IPS-20b (cell line): ENCODE data around the gene ATP6V0A1.

Experiments used
- H3K27ac ChIP-seq: one replicate; pipeline ENCODE4 v1.5.1; 2013; ENCODE audit warnings: low read length
- H3K27me3 ChIP-seq: 2 replicates; pipeline ENCODE4 v1.6.1; 2013; ENCODE audit warnings: mild to moderate bottlenecking, low read length, inconsistent platforms; ENCODE audit not compliant: insufficient read depth
- H3K36me3 ChIP-seq: 2 replicates; pipeline ENCODE4 v1.6.1; 2013; ENCODE audit warnings: low read depth, mild to moderate bottlenecking, inconsistent platforms, low read length, moderate library complexity; ENCODE audit not compliant: insufficient read depth
- H3K4me1 ChIP-seq: 2 replicates; pipeline ENCODE4 v1.6.1; 2013; ENCODE audit warnings: mild to moderate bottlenecking, control low read depth, inconsistent platforms, low read length, moderate library complexity; ENCODE audit not compliant: insufficient read depth
- H3K4me3 ChIP-seq: 2 replicates; pipeline ENCODE4 v1.5.1; 2013; ENCODE audit warnings: mild to moderate bottlenecking, low read length, inconsistent platforms
- H3K9ac ChIP-seq: 2 replicates; pipeline ENCODE4 v1.6.1; 2013; ENCODE audit warnings: low read depth, mild to moderate bottlenecking, inconsistent platforms, low read length, moderate library complexity
- H3K9me3 ChIP-seq: 2 replicates; pipeline ENCODE4 v1.6.1; 2013; ENCODE audit warnings: mild to moderate bottlenecking, low read depth, low read length, inconsistent platforms; ENCODE audit not compliant: insufficient read depth

Gene ATP6V0A1

DNA sequence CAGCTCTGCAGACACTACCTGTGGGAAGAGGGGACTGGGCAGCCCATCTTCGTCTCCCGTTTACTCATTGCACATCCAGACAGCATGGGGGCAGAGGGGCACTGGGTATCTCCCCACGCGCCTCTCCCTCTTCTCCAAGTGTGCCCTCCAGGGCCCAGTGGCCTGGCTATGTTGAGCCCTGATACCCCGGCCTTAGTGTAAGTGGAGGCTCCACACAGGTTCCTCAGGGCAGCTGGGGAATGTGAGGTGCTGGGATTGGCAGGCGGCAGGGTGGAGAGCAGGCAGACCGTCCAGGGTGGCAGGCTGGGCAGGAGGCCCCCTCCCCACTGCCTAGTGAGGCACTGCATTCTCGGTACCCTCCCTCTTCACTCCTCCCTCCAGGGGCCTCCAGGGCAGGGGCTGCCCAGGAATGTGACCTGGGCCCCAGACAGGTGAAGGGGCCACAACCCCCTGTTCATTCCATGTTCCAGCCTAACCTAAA lies 64.2 kb downstream of the ATP6V0A1 start:
- Histone ChIP-seq H3K9me3 (no peaks in the 10 kb centered on the region), H3K9ac (no peak overlapping the region), H3K36me3 (peaks cover 13% of the 10 kb centered on the region), H3K4me1 (peaks cover 19% of the 10 kb centered on the region), H3K27ac (no peak overlapping the region), H3K4me3 (no peak overlapping the region), H3K27me3 (no peaks in the 10 kb centered on the region)

DNA sequence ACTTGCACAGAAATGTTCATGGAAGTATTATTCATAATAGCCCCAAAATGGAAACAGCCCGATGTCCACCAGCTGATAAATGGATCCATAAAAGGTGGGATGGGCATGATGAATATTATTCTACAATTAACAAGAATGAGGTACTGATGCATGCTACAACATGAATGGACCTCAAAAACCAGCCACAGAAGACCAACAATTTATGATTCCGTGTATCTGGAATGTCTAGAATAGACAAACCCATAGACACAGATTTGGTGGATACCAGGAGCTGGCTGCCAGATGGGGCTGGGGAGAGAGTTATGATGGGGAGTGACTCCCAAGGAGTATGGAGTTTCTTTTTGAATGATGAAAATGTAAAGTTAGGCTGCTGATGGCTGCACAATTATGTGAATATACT lies 66.5 kb downstream of the ATP6V0A1 start:
- peaks cover 13% of the 10 kb centered on the region for H3K36me3 ChIP-seq
- peaks cover 7% of the 10 kb centered on the region; the same call in 1 of the 2 replicates for H3K4me1 ChIP-seq
- H3K4me3 ChIP-seq: no peak overlapping the region
- H3K27me3 ChIP-seq: no peaks in the 10 kb centered on the region
- no peak overlapping the region for H3K27ac ChIP-seq
- no peak overlapping the region for H3K9ac ChIP-seq
- no peaks in the 10 kb centered on the region for H3K9me3 ChIP-seq

DNA sequence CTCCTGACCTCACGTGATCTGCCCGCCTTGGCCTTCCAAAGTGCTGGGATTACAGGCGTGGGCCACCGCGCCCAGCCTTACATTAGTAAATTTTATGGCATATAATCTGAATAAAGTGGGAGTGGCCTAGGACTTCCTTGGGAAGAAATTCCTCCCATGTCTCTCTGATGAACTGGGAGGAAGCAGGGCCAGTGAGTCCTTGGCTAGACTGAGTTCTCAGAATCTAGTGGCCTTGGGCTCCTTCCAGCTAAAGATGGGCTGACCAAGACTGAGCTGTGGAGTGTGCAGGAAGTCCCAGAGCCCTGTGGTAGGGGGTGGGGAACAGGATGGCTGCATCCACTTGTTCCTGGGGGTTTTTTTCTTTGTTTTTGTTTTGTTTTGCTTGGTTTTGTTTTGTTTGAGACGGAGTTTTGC lies 67.4 kb downstream of the ATP6V0A1 start:
- Histone ChIP-seq H3K4me1 (no peaks in the 10 kb centered on the region; the same call in 1 of the 2 replicates), H3K36me3 (peaks cover 10% of the 10 kb centered on the region), H3K27ac (no peak overlapping the region), H3K4me3 (no peak overlapping the region), H3K9me3 (no peaks in the 10 kb centered on the region), H3K9ac (no peak overlapping the region), H3K27me3 (peaks cover 4% of the 10 kb centered on the region; the same call in 1 of the 2 replicates)

DNA sequence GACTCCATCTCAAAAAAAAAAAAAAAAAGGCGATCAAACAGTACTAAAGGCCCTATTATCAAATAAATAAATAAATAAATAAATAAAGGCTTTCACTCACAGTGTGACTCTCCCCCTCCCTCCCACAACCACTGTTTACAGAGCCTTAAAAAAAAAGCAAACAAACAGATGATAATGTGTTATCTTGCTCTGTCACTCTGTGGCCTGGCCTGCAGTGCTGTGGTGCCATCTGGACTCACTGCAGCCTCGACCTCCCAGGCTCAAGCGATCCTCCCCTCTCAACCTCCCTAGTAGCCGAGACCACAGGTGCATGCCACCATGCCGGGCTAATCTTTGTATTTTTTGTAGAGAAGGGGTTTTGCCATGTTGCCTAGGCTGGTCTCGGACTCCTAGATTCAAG lies 69.3 kb downstream of the ATP6V0A1 start:
- no peak overlapping the region for H3K9ac ChIP-seq
- H3K4me3 ChIP-seq: no peak overlapping the region
- H3K27ac ChIP-seq: no peak overlapping the region
- H3K36me3 ChIP-seq: no peaks in the 10 kb centered on the region
- peaks cover 12% of the 10 kb centered on the region; the same call in 1 of the 2 replicates for H3K27me3 ChIP-seq
- no peaks in the 10 kb centered on the region for H3K4me1 ChIP-seq
- H3K9me3 ChIP-seq: no peaks in the 10 kb centered on the region

DNA sequence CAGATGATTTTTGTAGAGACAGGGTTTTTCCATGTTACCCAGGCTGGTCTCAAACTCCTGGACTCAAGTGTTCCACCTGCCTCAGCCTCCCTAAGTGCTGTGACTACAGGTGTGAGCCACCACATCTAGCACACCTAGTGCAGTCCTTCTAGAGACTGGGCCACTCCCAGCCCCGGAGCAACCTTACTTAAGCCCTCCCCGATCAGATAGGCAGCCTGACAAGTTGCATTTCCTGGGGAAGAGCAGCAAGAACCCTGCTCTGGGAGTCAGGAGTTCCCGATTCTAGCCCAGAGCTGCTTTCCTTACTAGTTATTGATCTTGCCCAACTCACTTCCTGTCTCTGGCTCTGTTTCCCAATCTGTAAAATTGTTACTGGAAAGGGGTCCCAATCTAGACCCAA lies 70.4 kb downstream of the ATP6V0A1 start:
- H3K36me3 ChIP-seq: no peaks in the 10 kb centered on the region
- H3K4me1 ChIP-seq: no peaks in the 10 kb centered on the region
- H3K27me3 ChIP-seq: peaks cover 12% of the 10 kb centered on the region; the same call in 1 of the 2 replicates
- H3K4me3 ChIP-seq: no peak overlapping the region
- H3K27ac ChIP-seq: no peak overlapping the region
- no peak overlapping the region for H3K9ac ChIP-seq
- H3K9me3 ChIP-seq: no peaks in the 10 kb centered on the region

DNA sequence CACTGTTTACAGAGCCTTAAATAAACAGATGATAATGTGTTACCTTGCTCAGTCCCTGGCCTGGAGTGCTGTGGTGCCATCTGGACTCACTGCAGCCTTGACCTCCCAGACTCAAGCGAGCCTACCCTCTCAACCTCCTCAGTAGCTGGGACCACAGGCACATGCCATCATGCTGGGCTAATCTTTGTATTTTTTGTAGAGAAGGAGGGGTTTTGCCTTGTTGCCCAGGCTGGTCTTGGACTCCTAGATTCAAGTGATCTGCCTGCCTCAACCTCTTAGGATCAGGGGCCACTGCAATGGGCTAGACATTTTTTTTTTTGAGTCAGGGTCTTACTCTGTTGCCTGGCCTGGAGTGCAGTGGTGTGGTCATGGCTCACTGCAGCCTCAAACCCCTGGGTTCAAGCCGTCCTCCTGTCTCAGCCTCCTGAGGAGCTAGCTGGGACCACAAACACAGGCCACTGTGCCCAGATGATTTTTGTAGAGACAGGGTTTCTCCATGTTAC lies 72.3 kb downstream of the ATP6V0A1 start:
- no peaks in the 10 kb centered on the region for H3K9me3 ChIP-seq
- H3K27ac ChIP-seq: no peak overlapping the region
- peaks cover 12% of the 10 kb centered on the region; the same call in 1 of the 2 replicates for H3K27me3 ChIP-seq
- peaks cover 3% of the 10 kb centered on the region; the same call in 1 of the 2 replicates for H3K4me1 ChIP-seq
- no peak overlapping the region for H3K4me3 ChIP-seq
- H3K9ac ChIP-seq: no peak overlapping the region
- no peaks in the 10 kb centered on the region for H3K36me3 ChIP-seq

DNA sequence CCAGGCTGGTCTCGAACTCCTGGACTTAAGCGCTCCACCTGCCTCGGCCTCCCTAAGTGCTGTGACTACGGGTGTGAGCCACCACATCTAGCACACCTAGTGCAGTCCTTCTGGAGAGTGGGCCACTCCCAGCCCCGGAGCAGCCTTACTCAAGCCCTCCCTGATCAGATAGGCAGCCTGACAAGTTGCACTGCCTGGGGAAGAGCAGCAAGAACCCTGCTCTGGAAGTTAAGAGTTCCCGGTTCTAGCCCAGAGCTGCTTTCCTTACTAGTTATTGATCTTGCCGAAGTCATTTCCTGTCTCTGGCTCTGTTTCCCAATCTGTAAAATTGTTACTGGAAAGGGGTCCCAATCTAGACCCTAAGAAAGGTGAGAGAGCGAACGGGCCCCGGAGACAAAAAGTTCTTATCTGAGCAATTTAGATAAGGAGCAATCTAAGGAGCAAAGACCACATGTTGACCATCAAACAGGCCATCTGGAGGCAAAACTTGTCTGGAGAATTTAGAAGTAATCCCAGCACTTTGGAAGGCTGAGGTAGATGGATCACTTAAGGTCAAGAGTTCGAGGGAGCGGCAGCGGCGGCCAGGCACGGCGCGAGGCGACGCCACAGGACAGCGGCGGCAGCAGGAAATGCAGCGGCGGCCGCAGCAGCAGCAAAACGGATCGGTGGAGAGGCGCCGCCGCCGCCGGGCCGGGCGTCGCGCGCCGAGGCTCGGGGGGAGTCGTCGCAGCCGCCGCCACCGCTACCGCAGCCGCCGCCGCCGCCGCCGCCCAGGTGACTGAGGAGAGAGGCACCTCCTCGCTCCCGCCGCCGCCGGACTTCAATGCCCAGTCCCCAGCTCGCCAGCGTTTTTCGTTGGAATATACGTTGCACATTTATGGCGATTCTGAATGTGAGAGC lies 73.0 kb downstream of the ATP6V0A1 start:
- peak overlapping the region; percentile 60; the same call in 1 of the 2 replicates for H3K4me3 ChIP-seq
- H3K36me3 ChIP-seq: no peaks in the 10 kb centered on the region
- peaks cover 3% of the 10 kb centered on the region; the same call in 1 of the 2 replicates for H3K4me1 ChIP-seq
- no peak overlapping the region for H3K9ac ChIP-seq
- H3K9me3 ChIP-seq: no peaks in the 10 kb centered on the region
- peaks cover 12% of the 10 kb centered on the region; the same call in 1 of the 2 replicates for H3K27me3 ChIP-seq
- H3K27ac ChIP-seq: no peak overlapping the region

DNA sequence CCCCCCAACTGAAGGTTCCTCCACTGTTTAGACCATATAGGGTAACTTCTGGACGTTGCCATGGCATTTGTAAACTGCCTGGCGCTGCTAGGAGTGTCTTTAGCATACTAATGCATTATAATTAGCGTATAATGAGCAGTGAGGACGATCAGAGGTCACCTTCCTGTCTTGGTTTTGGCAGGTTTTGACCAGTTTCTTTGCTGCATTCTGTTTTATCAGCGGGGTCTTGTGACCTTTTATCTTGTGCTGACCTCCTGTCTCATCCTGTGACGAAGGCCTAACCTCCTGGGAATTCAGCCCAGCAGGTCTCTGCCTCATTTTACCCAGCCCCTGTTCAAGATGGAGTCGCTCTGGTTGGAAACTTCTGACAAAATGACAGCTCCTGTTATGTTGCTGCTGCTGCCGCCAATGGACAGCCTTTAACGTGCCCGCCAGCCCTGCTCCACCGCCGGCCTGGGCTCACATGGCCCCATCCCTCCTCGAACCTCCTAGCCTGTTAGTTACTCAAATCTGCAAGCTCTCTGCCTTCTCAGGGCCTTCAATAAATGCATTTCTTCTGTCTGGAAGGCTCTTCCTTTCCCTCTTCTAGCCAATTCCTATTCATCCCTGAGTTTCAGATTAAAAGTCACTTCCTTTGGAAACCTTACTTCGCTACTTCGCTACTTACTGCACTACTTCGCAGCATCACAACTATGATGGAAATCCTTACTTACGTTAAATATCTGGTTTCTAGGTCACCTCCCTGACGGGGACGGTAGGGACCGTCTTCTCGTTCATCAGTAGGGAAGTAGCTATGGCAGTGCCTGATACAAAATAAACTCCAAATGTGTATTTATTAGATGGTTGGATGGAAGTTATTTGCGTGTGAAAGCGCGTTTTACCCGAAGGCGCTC lies 76.7 kb downstream of the ATP6V0A1 start:
- peak overlapping the region; percentile 89 for H3K4me3 ChIP-seq
- H3K4me1 ChIP-seq: peaks cover 7% of the 10 kb centered on the region; the same call in 1 of the 2 replicates
- H3K27ac ChIP-seq: peak overlapping the region; percentile 10
- H3K9me3 ChIP-seq: no peaks in the 10 kb centered on the region
- H3K36me3 ChIP-seq: peaks cover 12% of the 10 kb centered on the region; the same call in 1 of the 2 replicates
- peaks cover 12% of the 10 kb centered on the region; the same call in 1 of the 2 replicates for H3K27me3 ChIP-seq
- peak overlapping the region; percentile 56; the same call in 1 of the 2 replicates for H3K9ac ChIP-seq

DNA sequence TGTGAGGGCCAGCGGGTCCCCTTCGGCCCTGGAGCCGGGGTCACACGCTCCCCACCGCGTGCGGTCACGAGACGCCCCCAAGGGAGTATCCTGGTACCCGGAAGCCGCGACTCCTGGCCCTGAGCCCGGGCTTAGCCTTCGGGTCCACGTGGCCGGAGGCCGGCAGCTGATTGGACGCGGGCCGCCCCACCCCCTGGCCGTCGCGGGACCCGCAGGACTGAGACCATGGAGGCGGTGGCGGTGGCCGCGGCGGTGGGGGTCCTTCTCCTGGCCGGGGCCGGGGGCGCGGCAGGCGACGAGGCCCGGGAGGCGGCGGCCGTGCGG lies 77.3 kb downstream of the ATP6V0A1 start, which contains the start of gene NAGLU:
Gene NAGLU (plus strand): TSS at position 194 of the 324 bp plus-strand sequence. CDS start 32 bp downstream, at position 226.
- Histone ChIP-seq H3K27ac (peak within 1 kb of the TSS; percentile 10), H3K27me3 (peaks cover 8% of the 10 kb centered on the region; the same call in 1 of the 2 replicates), H3K9me3 (no peaks in the 10 kb centered on the region), H3K4me1 (peaks cover 7% of the 10 kb centered on the region; the same call in 1 of the 2 replicates), H3K9ac (peak within 1 kb of the TSS; percentile 80; the same call in 1 of the 2 replicates), H3K4me3 (peak within 1 kb of the TSS; percentile 89), H3K36me3 (peaks cover 15% of the 10 kb centered on the region; the same call in 1 of the 2 replicates)

DNA sequence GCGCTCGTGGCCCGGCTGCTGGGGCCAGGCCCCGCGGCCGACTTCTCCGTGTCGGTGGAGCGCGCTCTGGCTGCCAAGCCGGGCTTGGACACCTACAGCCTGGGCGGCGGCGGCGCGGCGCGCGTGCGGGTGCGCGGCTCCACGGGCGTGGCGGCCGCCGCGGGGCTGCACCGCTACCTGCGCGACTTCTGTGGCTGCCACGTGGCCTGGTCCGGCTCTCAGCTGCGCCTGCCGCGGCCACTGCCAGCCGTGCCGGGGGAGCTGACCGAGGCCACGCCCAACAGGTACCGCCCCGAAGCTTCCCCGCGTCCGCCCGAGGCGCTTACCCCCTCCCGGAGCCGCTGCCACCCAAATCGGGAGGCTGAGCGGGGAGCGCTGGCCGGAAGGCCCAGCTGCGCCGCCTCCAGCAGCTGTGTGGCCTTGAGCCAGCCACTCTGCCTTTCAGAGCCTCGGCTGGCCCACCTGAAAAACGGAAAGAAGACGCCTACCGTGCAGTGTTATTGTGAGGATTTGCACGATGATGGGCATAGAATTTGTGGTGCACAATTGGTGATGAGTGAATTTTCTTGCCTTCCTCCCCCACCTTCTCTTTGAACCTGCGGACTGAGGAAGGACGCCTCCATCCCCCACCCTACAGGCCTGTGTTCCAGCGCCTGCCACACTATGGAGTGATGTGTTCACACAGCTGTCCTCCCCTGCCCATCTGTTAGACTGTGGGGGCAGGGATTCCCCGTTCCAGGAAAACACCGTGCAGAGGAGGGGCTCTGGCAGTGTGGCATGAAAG lies 77.9 kb downstream of the ATP6V0A1 start:
- peak overlapping the region; percentile 89 for H3K4me3 ChIP-seq
- H3K4me1 ChIP-seq: peaks cover 7% of the 10 kb centered on the region; the same call in 1 of the 2 replicates
- peaks cover 20% of the 10 kb centered on the region for H3K36me3 ChIP-seq
- no peak overlapping the region for H3K27ac ChIP-seq
- H3K27me3 ChIP-seq: peaks cover 3% of the 10 kb centered on the region; the same call in 1 of the 2 replicates
- H3K9ac ChIP-seq: peak overlapping the region; percentile 80; the same call in 1 of the 2 replicates
- H3K9me3 ChIP-seq: no peaks in the 10 kb centered on the region
